ENCODE results near the gene JAKMIP2.

Gene JAKMIP2

DNA sequence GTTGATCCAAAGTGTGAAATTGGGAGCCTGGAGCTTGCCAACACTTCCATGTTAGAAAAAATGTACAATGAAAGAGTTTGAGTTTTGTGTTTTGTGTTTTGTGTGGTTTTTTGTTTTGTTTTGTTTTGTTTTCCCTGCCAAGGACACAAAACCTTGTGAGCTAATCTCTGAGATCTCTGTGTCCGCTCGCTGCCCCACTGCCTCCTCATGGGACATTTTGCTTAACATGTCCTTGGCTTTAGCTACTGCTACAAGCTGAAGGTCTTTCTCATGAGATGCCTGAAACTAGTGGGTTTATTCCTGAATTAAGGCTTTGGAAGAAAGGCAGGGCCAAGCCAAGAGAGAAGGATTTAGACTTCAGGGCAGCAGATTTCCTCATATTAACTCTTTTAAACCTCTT is 7.3 kb upstream of the JAKMIP2 start:
- no peak overlapping the region for H3K4me3 ChIP-seq (replicated peaks in 1 of 2; ENCODE audit: low read depth in 2 of 2, low read length in 2 of 2)
- TF ChIP-seq, protein P1, sequence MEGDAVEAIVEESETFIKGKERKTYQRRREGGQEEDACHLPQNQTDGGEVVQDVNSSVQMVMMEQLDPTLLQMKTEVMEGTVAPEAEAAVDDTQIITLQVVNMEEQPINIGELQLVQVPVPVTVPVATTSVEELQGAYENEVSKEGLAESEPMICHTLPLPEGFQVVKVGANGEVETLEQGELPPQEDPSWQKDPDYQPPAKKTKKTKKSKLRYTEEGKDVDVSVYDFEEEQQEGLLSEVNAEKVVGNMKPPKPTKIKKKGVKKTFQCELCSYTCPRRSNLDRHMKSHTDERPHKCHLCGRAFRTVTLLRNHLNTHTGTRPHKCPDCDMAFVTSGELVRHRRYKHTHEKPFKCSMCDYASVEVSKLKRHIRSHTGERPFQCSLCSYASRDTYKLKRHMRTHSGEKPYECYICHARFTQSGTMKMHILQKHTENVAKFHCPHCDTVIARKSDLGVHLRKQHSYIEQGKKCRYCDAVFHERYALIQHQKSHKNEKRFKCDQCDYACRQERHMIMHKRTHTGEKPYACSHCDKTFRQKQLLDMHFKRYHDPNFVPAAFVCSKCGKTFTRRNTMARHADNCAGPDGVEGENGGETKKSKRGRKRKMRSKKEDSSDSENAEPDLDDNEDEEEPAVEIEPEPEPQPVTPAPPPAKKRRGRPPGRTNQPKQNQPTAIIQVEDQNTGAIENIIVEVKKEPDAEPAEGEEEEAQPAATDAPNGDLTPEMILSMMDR (IDR thresholded peaks at IDR 0.05; ENCODE audit: low read depth, low read length) = no peak
- no peak for DNase-seq (ENCODE audit: low read depth in 2 of 2)

DNA sequence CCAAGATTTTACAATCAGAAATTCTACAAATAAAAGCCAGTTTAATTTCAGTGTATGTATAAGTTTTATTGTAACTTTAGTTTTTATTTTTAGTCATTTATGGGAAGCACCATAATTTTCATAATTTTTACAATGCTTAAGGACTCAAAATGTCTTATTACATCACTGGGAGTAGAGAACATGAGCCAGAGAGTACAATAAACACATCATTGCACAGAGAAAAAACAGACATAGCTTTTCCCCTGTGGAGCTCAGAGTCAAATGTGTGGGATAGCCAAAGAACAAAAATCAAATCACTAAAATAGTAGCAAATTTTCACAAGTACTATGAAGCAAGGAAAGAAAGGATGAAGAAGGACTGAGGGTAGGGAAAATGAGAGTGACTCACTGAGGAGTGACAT is 5.5 kb upstream of the JAKMIP2 start:
- TF ChIP-seq, protein P1 (IDR thresholded peaks at IDR 0.05; ENCODE audit: low read depth, low read length) = no peak
- H3K4me3 ChIP-seq (replicated peaks in 1 of 2; ENCODE audit: low read depth in 2 of 2, low read length in 2 of 2) = no peak overlapping the region
- no peak for DNase-seq (ENCODE audit: low read depth in 2 of 2)

DNA sequence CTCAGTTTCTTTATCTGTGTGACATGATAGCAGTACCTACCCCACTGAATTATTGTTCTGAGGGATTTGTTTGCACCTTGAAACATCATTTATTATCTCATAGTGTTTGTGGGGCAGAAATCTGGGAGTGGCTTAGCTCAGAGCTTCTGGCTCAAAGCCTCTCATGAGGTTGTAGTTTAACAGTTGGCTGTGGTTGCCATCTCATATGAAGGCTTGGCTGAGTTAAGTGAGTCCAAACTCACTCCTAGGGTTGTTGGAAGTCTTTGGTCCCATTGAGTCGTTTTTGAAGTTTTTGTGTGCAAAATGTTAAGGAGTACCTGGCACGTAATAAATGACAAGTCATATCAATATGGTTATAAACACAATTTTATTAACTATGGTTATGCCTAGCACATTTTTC is 3.6 kb upstream of the JAKMIP2 start:
- TF ChIP-seq, protein P1 (IDR thresholded peaks at IDR 0.05; ENCODE audit: low read depth, low read length) = no peak
- H3K4me3 ChIP-seq (replicated peaks in 1 of 2; ENCODE audit: low read depth in 2 of 2, low read length in 2 of 2) = no peak overlapping the region

DNA sequence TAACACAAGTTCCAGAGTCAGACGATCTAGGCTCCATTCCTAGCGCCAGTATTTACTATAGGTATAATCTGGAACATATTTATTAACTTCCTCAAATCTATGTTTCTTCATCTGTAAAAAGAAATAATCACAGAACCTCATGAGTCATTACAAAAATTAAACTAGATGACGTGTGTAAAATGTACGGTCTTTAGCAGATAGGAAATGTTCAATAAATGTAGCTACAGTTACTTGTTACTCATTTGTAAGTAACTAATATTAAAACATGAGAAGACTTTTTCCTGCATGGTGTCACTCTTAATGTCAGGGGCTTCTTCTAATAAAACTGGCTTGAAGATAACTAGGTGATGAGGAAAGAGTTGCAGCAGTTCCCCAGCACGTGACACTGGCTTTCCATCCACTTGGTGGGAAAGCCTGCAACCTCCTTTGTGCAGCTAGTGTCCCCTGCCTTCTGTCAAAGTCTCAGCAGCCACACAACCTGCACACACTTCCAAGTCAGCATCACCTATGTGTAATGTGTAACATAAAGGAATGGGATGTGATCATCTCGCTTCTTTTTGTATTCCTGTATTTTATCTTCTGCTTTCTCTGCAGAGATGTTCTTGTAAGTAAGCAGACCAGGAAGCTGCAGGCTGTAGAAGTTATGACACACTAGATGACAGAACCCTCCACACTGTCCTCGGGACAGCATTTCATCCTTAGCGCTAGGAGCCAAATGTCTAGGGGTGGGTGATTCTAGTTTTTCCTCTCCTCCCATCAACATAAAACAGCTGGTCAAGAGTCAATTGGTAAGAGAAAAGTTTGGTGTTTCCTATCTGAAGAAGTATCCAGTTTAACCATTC is 1.8 kb upstream of the JAKMIP2 start:
- TF ChIP-seq, protein P1 (IDR thresholded peaks at IDR 0.05; ENCODE audit: low read depth, low read length) = no peak
- no peak for DNase-seq (ENCODE audit: low read depth in 2 of 2)
- no peak overlapping the region for H3K4me3 ChIP-seq (replicated peaks in 1 of 2; ENCODE audit: low read depth in 2 of 2, low read length in 2 of 2)

More for the DNA sequence above, 3.6 kb upstream of the JAKMIP2 start:
- no peak for DNase-seq (ENCODE audit: low read depth in 2 of 2)

DNA sequence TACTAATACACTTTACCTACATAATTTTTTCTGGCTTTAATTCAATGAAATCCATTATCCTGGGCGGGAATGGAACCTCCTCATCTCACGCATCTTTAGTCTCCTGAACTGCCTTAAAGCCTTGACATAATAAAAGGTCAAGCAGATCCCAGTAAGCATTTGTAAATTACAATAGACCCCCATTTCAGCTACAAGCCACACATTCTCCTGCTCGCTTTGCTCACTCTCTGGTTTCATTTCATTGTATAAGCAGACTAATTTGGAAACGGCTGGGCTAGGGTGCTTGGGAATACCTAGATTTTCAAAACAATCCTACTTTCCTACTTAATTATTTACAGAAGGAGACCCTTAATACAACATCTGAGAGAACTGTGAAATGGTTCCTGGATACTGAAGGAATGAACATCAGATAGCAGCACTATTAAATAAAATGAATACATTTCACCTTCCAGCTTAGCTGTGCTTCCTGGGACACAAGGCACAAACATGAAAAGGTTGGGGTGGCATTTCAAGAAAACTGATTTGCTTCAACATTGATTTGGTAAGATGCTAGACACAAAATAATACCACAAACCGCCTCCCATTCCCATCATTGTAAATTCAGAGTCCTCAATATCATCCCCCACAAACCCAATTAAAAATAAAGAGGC is 1.5 kb downstream of the JAKMIP2 start:
- no peak for DNase-seq (ENCODE audit: low read depth in 2 of 2)
- no peak overlapping the region for H3K4me3 ChIP-seq (replicated peaks in 1 of 2; ENCODE audit: low read depth in 2 of 2, low read length in 2 of 2)
- TF ChIP-seq, protein P1 (IDR thresholded peaks at IDR 0.05; ENCODE audit: low read depth, low read length) = no peak

DNA sequence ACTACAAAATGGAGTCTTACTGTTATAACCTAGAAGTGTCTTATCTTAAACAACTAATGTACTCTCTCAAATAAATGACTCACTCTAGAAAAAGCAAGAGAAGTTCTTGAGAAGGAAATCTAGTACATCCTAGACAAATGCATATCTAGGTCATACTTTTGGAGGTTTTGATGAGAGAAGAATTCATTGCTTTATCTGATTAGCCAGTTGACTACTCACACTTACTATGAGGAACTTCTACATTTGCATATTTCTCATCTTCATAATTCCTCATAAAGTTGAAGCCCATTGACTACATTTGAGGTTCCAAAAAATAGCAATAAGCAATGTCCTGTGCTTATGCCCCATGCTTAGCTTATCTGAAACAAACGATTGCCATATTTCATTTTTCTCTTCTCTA is 2.8 kb downstream of the JAKMIP2 start:
- H3K4me3 ChIP-seq (replicated peaks in 1 of 2; ENCODE audit: low read depth in 2 of 2, low read length in 2 of 2) = no peak overlapping the region
- DNase-seq (ENCODE audit: low read depth in 2 of 2) = no peak
- TF ChIP-seq, protein P1 (IDR thresholded peaks at IDR 0.05; ENCODE audit: low read depth, low read length) = no peak

Measured in cardiac fibroblast (primary cell).